HEK293 (cell line): ENCODE results near the gene ZNF79.
A peak's percentile ranks its signal among the peaks of the same experiment; 100 is the strongest.

ENCODE experiments used
- CTCF ChIA-PET: fragments of 350-600 bp; formaldehyde crosslinking; extraction: SDS; loops from one replicate; lab custom pipeline; 2021; ENCODE audit warnings: antibody characterized with exemption; lab: Yijun Ruan, JAX
- POLR2A ChIA-PET: fragments of 300-600 bp; formaldehyde crosslinking; extraction: SDS; loops from one replicate; lab custom pipeline; 2020; ENCODE audit warnings: antibody characterized with exemption, inconsistent platforms; lab: Yijun Ruan, JAX
- H3K27ac ChIP-seq: fragments of 200-500 bp; sonication (Bioruptor generic); 2 replicates; pipeline ENCODE4 v1.5.1; 2014; ENCODE audit warnings: low read depth, low read length, control low read depth, inconsistent platforms; ENCODE audit errors: extremely low read depth
- H3K36me3 ChIP-seq, 2 experiments: fragments of 200-500 bp in 1 of 2; sonication (Bioruptor generic) in 1 of 2; 1 replicate in 1 of 2; 2 replicates in 1 of 2; pipeline ENCODE4 v1.5.1; 2014 to 2017; ENCODE audit warnings: inconsistent platforms in 2 of 2, low read length in 2 of 2; ENCODE audit not compliant: control insufficient read depth in 2 of 2, insufficient read depth in 1 of 2
- H3K4me1 ChIP-seq: fragments of 200-500 bp; sonication (Bioruptor generic); 2 replicates; pipeline ENCODE4 v1.5.1; 2014; ENCODE audit warnings: mild to moderate bottlenecking, low read length, inconsistent platforms; ENCODE audit not compliant: control insufficient read depth, insufficient read depth
- H3K4me3 ChIP-seq: 2 replicates; pipeline ENCODE4 v1.5.1; 2011; ENCODE audit warnings: low read depth, mild to moderate bottlenecking, control low read depth, low read length, moderate library complexity
- H3K9me3 ChIP-seq: fragments of 200-500 bp; sonication (Bioruptor generic); 2 replicates; pipeline ENCODE4 v1.5.1; 2014; ENCODE audit warnings: low read depth, low read length, inconsistent platforms; ENCODE audit not compliant: control insufficient read depth, insufficient read depth
- EGR2 ChIP-seq: fragments of 450-650 bp; formaldehyde crosslinking; IDR thresholded peaks from 2 replicates; pipeline ENCODE4 v1.5.1; 2016; ENCODE audit warnings: low read depth, missing biosample characterization, missing genetic modification characterization
- GLI4 ChIP-seq: fragments of 450-650 bp; formaldehyde crosslinking; IDR thresholded peaks from 2 replicates; pipeline ENCODE4 v1.5.1; 2016; ENCODE audit warnings: missing biosample characterization, missing genetic modification characterization
- HOXD13 ChIP-seq: sonication (generic); formaldehyde crosslinking; IDR thresholded peaks from 2 replicates; pipeline ENCODE4 v1.8.0; 2022; ENCODE audit warnings: missing genetic modification reagents, borderline replicate concordance
- IKZF3 ChIP-seq: fragments of 450-650 bp; IDR thresholded peaks from 2 replicates; pipeline ENCODE4 v1.5.0; 2018; ENCODE audit warnings: missing biosample characterization, mild to moderate bottlenecking, missing genetic modification characterization, moderate library complexity
- RBAK ChIP-seq: fragments of 450-650 bp; formaldehyde crosslinking; IDR thresholded peaks from 2 replicates; pipeline ENCODE4 v1.5.1; 2016; ENCODE audit warnings: missing biosample characterization, missing genetic modification characterization
- YY2 ChIP-seq: fragments of 450-650 bp; formaldehyde crosslinking; IDR thresholded peaks from 2 replicates; pipeline ENCODE4 v1.5.1; 2016; ENCODE audit warnings: missing biosample characterization, missing genetic modification characterization
- ZFHX2 ChIP-seq: fragments of 450-650 bp; formaldehyde crosslinking; conservative IDR thresholded peaks from 2 replicates; pipeline ENCODE4 v1.5.1; 2016; ENCODE audit warnings: missing biosample characterization, missing genetic modification characterization
- ZNF155 ChIP-seq: fragments of 450-650 bp; formaldehyde crosslinking; IDR thresholded peaks from 2 replicates; pipeline ENCODE4 v1.5.1; 2016; ENCODE audit warnings: missing biosample characterization, missing genetic modification characterization
- ZNF266 ChIP-seq: fragments of 450-650 bp; formaldehyde crosslinking; IDR thresholded peaks from 2 replicates; pipeline ENCODE4 v1.5.1; 2016; ENCODE audit warnings: missing biosample characterization, missing genetic modification characterization, low read depth
- TF ChIP-seq, protein P1 (sequence below): fragments of 450-650 bp; IDR thresholded peaks from 2 replicates; pipeline ENCODE4 v1.5.1; 2018; ENCODE audit warnings: missing biosample characterization, mild to moderate bottlenecking, missing genetic modification characterization
- TF ChIP-seq, protein P2 (sequence below): fragments of 450-650 bp; formaldehyde crosslinking; IDR thresholded peaks from 2 replicates; pipeline ENCODE4 v1.5.1; 2017; ENCODE audit warnings: missing biosample characterization, missing genetic modification characterization
- TF ChIP-seq, protein P3 (sequence below): fragments of 450-650 bp; formaldehyde crosslinking; IDR thresholded peaks from 2 replicates; pipeline ENCODE4 v1.5.1; 2016; ENCODE audit warnings: missing biosample characterization, missing genetic modification characterization
- TF ChIP-seq, protein P4 (sequence below): fragments of 450-650 bp; formaldehyde crosslinking; IDR thresholded peaks from 2 replicates; pipeline ENCODE4 v1.5.1; 2016; ENCODE audit warnings: missing biosample characterization, missing genetic modification characterization
- TF ChIP-seq, protein P5 (sequence below): fragments of 450-650 bp; formaldehyde crosslinking; IDR thresholded peaks from 2 replicates; pipeline ENCODE4 v1.5.1; 2016; ENCODE audit warnings: missing biosample characterization, missing genetic modification characterization

ZNF79 gene

DNA sequence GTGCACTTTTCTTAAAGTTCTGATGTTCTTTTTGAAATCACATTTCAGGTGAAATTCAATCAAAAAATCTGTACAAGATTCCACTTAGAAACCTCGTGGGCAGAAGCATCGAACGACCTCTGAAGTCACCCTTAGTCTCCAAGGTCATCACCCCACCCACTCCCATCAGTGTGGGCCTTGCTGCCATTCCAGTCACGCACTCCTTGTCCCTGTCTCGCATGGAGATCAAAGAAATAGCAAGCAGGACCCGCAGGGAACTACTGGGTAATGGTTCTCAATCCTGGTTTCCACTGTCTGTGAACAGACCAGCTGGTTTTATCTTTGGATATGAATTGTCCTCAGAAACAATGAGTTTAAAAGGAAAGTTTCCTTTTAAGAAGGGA, 35.3 kb upstream of the ZNF79 start:
- no peak overlapping the region for H3K4me3 ChIP-seq
- H3K4me1 ChIP-seq = peaks cover 12% of the 10 kb centered on the region
- H3K27ac ChIP-seq = peak overlapping the region; percentile 53
- TF ChIP-seq GLI4 (no peak), RBAK (tag by site-specific recombination) (no peak), YY2 (no peak), HOXD13 (CRISPR knock-in tag) (no peak), EGR2 (tag by site-specific recombination) (peak; percentile 52; the same call in 1 of the 2 replicates), ZNF155 (no peak), ZFHX2 (peak; percentile 55)
- TF ChIP-seq, protein P1, sequence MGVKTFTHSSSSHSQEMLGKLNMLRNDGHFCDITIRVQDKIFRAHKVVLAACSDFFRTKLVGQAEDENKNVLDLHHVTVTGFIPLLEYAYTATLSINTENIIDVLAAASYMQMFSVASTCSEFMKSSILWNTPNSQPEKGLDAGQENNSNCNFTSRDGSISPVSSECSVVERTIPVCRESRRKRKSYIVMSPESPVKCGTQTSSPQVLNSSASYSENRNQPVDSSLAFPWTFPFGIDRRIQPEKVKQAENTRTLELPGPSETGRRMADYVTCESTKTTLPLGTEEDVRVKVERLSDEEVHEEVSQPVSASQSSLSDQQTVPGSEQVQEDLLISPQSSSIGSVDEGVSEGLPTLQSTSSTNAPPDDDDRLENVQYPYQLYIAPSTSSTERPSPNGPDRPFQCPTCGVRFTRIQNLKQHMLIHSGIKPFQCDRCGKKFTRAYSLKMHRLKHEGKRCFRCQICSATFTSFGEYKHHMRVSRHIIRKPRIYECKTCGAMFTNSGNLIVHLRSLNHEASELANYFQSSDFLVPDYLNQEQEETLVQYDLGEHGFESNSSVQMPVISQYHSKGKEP (tag by site-specific recombination) = no peak
- TF ChIP-seq, protein P2, sequence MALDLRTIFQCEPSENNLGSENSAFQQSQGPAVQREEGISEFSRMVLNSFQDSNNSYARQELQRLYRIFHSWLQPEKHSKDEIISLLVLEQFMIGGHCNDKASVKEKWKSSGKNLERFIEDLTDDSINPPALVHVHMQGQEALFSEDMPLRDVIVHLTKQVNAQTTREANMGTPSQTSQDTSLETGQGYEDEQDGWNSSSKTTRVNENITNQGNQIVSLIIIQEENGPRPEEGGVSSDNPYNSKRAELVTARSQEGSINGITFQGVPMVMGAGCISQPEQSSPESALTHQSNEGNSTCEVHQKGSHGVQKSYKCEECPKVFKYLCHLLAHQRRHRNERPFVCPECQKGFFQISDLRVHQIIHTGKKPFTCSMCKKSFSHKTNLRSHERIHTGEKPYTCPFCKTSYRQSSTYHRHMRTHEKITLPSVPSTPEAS = no peak
- ChIA-PET CTCF (interaction anchor here (0.6 to 1.2 kb wide), 4 partner anchors 8 to 174 kb away, joined by 3 to 8 read pairs (median 4); partner anchors contain the start of gene SLC2A8), POLR2A (interaction anchor here (0.7 to 1.9 kb wide), 6 partner anchors 8 to 164 kb away, joined by 4 to 50 read pairs (median 9); partner anchors contain the start of genes LRSAM1, RPL12 and SLC2A8)
- H3K9me3 ChIP-seq = no peaks in the 10 kb centered on the region
- H3K36me3 ChIP-seq = no peaks in the 10 kb centered on the region

DNA sequence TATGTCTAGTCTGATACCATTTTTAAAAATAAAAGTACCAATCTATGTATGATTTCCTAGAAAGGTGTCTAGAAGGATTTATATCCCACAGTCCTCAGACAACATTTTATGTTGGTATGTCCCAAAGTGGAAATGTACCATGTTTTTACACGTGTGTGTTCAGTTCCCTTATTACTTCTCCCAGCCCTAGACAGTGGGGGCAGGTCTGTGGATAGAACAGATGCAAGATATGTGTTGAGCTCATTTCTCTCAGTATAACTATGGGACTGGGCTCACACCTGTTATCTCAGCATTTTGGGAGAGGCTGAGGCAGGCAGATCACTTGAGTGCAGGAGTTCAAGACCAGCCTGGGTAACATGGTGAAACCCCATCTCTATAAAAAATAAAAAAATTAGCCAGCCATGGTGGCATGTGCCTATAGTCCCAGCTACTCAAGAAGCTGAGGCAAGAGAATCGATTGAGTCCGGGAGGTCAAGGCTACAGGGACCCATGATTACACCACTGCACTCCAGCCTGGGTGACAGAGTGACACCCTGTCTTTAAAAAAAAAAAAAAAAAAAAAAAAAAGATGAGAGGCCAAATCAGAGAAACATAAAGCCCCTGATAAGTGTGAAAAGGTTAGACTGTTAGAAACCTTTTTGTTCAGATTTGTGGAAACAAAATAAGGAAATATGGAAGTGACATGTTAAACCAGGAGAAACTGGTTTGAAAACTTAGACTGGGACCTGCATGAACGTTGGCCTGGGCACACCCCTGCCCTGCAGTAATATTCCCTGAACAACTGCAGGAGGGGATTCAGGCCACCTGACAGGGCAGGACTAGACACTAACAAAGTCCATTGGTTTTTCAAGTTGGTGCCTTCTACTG, 34.6 kb upstream of the ZNF79 start:
- CTCF ChIA-PET = interaction anchor here (0.5 to 1.0 kb wide), 3 partner anchors 66 to 1897 kb away, joined by 3 to 8 read pairs (median 4); no protein-coding TSS in a partner anchor
- Histone ChIP-seq H3K4me1 (peaks cover 12% of the 10 kb centered on the region), H3K27ac (peak overlapping the region; percentile 53; the same call in 1 of the 2 replicates), H3K4me3 (no peak overlapping the region), H3K9me3 (no peaks in the 10 kb centered on the region), H3K36me3 (no peaks in the 10 kb centered on the region)
- TF ChIP-seq IKZF3 (tag by site-specific recombination) (no peak), ZNF266 (tag by site-specific recombination) (no peak)
- TF ChIP-seq, protein P3, sequence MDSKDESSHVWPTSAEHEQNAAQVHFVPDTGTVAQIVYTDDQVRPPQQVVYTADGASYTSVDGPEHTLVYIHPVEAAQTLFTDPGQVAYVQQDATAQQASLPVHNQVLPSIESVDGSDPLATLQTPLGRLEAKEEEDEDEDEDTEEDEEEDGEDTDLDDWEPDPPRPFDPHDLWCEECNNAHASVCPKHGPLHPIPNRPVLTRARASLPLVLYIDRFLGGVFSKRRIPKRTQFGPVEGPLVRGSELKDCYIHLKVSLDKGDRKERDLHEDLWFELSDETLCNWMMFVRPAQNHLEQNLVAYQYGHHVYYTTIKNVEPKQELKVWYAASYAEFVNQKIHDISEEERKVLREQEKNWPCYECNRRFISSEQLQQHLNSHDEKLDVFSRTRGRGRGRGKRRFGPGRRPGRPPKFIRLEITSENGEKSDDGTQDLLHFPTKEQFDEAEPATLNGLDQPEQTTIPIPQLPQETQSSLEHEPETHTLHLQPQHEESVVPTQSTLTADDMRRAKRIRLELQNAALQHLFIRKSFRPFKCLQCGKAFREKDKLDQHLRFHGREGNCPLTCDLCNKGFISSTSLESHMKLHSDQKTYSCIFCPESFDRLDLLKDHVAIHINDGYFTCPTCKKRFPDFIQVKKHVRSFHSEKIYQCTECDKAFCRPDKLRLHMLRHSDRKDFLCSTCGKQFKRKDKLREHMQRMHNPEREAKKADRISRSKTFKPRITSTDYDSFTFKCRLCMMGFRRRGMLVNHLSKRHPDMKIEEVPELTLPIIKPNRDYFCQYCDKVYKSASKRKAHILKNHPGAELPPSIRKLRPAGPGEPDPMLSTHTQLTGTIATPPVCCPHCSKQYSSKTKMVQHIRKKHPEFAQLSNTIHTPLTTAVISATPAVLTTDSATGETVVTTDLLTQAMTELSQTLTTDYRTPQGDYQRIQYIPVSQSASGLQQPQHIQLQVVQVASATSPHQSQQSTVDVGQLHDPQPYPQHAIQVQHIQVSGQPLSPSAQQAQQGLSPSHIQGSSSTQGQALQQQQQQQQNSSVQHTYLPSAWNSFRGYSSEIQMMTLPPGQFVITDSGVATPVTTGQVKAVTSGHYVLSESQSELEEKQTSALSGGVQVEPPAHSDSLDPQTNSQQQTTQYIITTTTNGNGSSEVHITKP (tag by site-specific recombination) = peak; percentile 86
- TF ChIP-seq, protein P4, sequence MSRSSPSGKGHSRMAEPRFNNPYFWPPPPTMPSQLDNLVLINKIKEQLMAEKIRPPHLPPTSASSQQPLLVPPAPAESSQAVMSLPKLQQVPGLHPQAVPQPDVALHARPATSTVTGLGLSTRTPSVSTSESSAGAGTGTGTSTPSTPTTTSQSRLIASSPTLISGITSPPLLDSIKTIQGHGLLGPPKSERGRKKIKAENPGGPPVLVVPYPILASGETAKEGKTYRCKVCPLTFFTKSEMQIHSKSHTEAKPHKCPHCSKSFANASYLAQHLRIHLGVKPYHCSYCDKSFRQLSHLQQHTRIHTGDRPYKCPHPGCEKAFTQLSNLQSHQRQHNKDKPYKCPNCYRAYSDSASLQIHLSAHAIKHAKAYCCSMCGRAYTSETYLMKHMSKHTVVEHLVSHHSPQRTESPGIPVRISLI = 0 out of 2 replicates have a peak, but pooled peaks have one; percentile 74
- TF ChIP-seq, protein P5, sequence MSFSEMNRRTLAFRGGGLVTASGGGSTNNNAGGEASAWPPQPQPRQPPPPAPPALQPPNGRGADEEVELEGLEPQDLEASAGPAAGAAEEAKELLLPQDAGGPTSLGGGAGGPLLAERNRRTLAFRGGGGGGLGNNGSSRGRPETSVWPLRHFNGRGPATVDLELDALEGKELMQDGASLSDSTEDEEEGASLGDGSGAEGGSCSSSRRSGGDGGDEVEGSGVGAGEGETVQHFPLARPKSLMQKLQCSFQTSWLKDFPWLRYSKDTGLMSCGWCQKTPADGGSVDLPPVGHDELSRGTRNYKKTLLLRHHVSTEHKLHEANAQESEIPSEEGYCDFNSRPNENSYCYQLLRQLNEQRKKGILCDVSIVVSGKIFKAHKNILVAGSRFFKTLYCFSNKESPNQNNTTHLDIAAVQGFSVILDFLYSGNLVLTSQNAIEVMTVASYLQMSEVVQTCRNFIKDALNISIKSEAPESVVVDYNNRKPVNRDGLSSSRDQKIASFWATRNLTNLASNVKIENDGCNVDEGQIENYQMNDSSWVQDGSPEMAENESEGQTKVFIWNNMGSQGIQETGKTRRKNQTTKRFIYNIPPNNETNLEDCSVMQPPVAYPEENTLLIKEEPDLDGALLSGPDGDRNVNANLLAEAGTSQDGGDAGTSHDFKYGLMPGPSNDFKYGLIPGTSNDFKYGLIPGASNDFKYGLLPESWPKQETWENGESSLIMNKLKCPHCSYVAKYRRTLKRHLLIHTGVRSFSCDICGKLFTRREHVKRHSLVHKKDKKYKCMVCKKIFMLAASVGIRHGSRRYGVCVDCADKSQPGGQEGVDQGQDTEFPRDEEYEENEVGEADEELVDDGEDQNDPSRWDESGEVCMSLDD (tag by site-specific recombination) = no peak
- POLR2A ChIA-PET = interaction anchor here (1.7 kb wide), 1 partner anchor 165 kb away, joined by 14 read pairs; no protein-coding TSS in a partner anchor
